ENCODE data around the gene GRIA1. TPM values are rescaled to one million over a fixed set of nuclear protein-coding genes. Genes with fewer than 3 reads are reported as not detected.
A peak's percentile ranks its signal among the peaks of the same experiment; 100 is the strongest.

Gene GRIA1
- total RNA-seq, 1 donor, result 1.1 TPM

DNA sequence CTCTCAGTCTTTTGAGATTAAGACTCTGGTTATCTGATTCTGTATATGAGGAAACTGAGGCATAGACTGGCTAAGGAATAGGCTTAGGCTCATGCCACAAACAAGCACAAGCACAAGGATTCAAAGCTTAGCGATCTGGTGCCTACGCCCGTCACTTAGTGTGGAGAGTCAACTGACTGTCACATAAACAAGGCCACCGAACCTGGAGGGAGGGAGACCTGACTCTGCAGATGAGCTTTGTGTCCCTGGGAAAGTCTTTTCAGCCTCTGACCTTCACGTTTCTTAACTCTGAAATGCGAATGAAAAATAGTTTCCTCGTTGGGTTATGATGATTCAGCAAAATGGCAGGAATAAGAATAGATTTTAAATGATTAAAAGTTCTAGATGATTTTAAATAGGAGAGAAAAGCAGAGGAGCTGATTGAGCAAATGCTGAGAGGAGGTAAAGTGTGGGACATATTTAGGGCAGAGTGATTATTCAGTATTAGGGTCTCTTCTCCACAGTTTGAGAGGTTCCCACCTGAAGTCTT is 135.4 kb downstream of the GRIA1 start:
- no peak overlapping the region for H3K27ac ChIP-seq (ENCODE audit: low read depth, low read length)
- no peak overlapping the region for H3K4me2 ChIP-seq (ENCODE audit: insufficient read depth, low read length)
- DNase-seq (ENCODE audit: insufficient read length, low spot score, missing footprints), result no peak
- H3K36me3 ChIP-seq (ENCODE audit: insufficient read depth, low read length), result no peaks in the 10 kb centered on the region
- H3K27me3 ChIP-seq (ENCODE audit: insufficient read depth, low read length), result no peaks in the 10 kb centered on the region
- no peaks in the 10 kb centered on the region for H4K20me1 ChIP-seq (ENCODE audit: insufficient read depth, low read length)
- H3K9me3 ChIP-seq (ENCODE audit: low read depth, low read length), result no peaks in the 10 kb centered on the region
- no peak overlapping the region for H3K4me3 ChIP-seq (ENCODE audit: insufficient read depth, low read length)
- H3K4me1 ChIP-seq (ENCODE audit: insufficient read depth, low read length), result peaks cover 36% of the 10 kb centered on the region
- no peak overlapping the region for H2AFZ ChIP-seq (ENCODE audit: low read length)
- no peaks in the 10 kb centered on the region for H3K79me2 ChIP-seq (ENCODE audit: insufficient read depth, low read length)
- TF ChIP-seq, protein P1, sequence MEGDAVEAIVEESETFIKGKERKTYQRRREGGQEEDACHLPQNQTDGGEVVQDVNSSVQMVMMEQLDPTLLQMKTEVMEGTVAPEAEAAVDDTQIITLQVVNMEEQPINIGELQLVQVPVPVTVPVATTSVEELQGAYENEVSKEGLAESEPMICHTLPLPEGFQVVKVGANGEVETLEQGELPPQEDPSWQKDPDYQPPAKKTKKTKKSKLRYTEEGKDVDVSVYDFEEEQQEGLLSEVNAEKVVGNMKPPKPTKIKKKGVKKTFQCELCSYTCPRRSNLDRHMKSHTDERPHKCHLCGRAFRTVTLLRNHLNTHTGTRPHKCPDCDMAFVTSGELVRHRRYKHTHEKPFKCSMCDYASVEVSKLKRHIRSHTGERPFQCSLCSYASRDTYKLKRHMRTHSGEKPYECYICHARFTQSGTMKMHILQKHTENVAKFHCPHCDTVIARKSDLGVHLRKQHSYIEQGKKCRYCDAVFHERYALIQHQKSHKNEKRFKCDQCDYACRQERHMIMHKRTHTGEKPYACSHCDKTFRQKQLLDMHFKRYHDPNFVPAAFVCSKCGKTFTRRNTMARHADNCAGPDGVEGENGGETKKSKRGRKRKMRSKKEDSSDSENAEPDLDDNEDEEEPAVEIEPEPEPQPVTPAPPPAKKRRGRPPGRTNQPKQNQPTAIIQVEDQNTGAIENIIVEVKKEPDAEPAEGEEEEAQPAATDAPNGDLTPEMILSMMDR (IDR thresholded peaks at IDR 0.05; ENCODE audit: extremely low read depth, low read depth, low read length), result no peak

DNA sequence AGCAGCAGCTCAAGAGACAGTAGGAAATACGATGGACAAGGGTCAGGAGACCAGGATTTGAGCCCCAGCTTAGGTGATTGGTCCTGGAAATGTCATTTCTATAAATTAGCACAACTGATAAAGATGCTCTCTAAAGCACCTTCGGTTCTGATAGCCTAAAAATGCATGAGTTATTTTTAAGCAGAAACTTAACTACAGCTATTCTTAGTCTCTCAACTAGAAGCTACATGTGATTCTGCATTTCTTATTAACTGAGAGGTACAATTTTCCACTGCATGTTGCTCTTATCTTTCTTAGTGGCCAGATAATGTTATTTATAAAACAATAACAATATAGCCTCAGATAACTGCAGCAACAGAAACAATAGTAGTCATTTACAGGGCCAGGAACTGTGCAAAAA is 136.4 kb downstream of the GRIA1 start:
- TF ChIP-seq, protein P1 (IDR thresholded peaks at IDR 0.05; ENCODE audit: extremely low read depth, low read depth, low read length), result no peak
- DNase-seq (ENCODE audit: insufficient read length, low spot score, missing footprints), result no peak
- Histone ChIP-seq H4K20me1 (ENCODE audit: insufficient read depth, low read length) (no peaks in the 10 kb centered on the region), H3K4me2 (ENCODE audit: insufficient read depth, low read length) (no peak overlapping the region), H3K79me2 (ENCODE audit: insufficient read depth, low read length) (no peaks in the 10 kb centered on the region), H3K9me3 (ENCODE audit: low read depth, low read length) (no peaks in the 10 kb centered on the region), H3K27ac (ENCODE audit: low read depth, low read length) (no peak overlapping the region), H3K27me3 (ENCODE audit: insufficient read depth, low read length) (no peaks in the 10 kb centered on the region), H2AFZ (ENCODE audit: low read length) (no peak overlapping the region), H3K4me3 (ENCODE audit: insufficient read depth, low read length) (no peak overlapping the region), H3K4me1 (ENCODE audit: insufficient read depth, low read length) (peaks cover 36% of the 10 kb centered on the region), H3K36me3 (ENCODE audit: insufficient read depth, low read length) (no peaks in the 10 kb centered on the region)

DNA sequence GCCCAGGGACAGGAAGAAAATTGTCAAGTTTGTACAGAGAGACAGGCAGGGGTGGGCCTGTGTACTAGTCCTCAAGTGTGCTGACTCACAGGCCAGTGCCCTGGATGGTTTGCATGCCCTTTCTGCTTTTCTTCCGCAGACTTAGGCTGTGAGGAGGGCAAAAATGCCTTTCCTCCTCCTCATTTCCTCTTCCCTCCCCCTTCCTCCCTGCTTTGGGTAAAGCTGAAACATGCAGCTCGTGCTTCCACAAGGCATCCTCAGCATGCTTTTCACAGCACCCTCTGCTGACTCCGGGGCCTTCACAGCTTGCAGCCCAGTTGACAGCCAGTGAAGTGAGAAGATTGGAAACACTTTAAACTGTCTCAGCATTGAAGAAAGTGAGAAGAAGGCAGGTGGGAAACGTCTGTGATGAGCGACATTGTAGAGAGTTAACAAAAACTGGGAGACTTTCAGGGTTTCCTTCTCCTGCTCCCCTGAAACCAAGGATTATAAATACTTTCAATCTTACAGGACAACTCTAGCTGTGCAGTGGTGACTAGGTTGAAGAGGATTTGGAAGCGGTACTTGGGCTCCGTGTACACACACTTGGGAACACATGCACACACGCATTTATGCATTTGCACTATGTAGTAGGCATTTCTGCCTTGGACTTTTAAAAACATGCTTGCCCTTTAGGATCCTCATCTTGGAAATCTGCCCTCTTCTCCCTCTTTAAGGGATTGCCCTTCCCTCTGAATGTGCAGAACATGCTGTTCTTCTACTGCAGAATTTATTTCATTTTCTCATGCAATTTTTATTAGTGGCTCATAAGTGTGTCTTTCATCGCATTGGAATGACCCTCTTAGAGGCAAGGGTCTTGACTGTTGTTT is 138.8 kb downstream of the GRIA1 start:
- Histone ChIP-seq H3K27me3 (ENCODE audit: insufficient read depth, low read length) (no peaks in the 10 kb centered on the region), H3K27ac (ENCODE audit: low read depth, low read length) (peak overlapping the region; percentile 64), H3K79me2 (ENCODE audit: insufficient read depth, low read length) (no peaks in the 10 kb centered on the region), H3K9me3 (ENCODE audit: low read depth, low read length) (no peaks in the 10 kb centered on the region), H3K4me3 (ENCODE audit: insufficient read depth, low read length) (no peak overlapping the region), H4K20me1 (ENCODE audit: insufficient read depth, low read length) (no peaks in the 10 kb centered on the region), H3K36me3 (ENCODE audit: insufficient read depth, low read length) (no peaks in the 10 kb centered on the region), H3K4me1 (ENCODE audit: insufficient read depth, low read length) (peaks cover 27% of the 10 kb centered on the region), H3K4me2 (ENCODE audit: insufficient read depth, low read length) (peak overlapping the region; percentile 30), H2AFZ (ENCODE audit: low read length) (peak overlapping the region; percentile 66)
- DNase-seq (ENCODE audit: insufficient read length, low spot score, missing footprints), result peak; percentile 74
- TF ChIP-seq, protein P1 (IDR thresholded peaks at IDR 0.05; ENCODE audit: extremely low read depth, low read depth, low read length), result peak; percentile 69

DNA sequence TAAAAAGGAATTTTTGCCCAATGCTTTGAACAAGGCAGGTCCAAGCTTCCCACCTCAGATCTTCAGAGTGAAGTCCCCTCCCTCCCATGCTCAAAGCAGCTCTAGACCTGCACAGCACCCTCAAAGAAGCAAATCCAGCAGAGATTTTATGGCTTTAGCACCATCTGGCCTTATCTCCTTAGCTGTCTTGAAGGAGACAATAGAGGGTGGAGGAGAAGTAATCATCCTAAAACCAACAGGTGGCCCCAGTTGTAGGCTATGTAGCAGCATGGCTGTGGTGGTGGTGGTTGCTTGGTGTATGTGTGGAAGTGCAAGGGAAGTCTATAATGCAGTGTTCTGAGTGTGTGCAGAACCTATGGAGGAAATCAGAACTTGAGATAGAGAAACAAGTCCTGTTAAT is 140.1 kb downstream of the GRIA1 start:
- Histone ChIP-seq H3K79me2 (ENCODE audit: insufficient read depth, low read length) (no peaks in the 10 kb centered on the region), H3K4me2 (ENCODE audit: insufficient read depth, low read length) (no peak overlapping the region), H3K4me1 (ENCODE audit: insufficient read depth, low read length) (peaks cover 19% of the 10 kb centered on the region), H3K27ac (ENCODE audit: low read depth, low read length) (no peak overlapping the region), H3K36me3 (ENCODE audit: insufficient read depth, low read length) (no peaks in the 10 kb centered on the region), H3K27me3 (ENCODE audit: insufficient read depth, low read length) (no peaks in the 10 kb centered on the region), H4K20me1 (ENCODE audit: insufficient read depth, low read length) (no peaks in the 10 kb centered on the region), H2AFZ (ENCODE audit: low read length) (no peak overlapping the region), H3K4me3 (ENCODE audit: insufficient read depth, low read length) (no peak overlapping the region), H3K9me3 (ENCODE audit: low read depth, low read length) (no peaks in the 10 kb centered on the region)
- TF ChIP-seq, protein P1 (IDR thresholded peaks at IDR 0.05; ENCODE audit: extremely low read depth, low read depth, low read length), result no peak
- DNase-seq (ENCODE audit: insufficient read length, low spot score, missing footprints), result no peak

All from osteoblast (primary cell).